Tibial nerve (tissue), 4 donors: ENCODE measurements around the gene TRABD2B. TPM values are rescaled to one million over a fixed set of nuclear protein-coding genes. Genes with fewer than 3 reads are reported as not detected.
A peak's percentile ranks its signal among the peaks of the same experiment; 100 is the strongest.

Experiments used
- DNase-seq, 2 donors: peaks; one replicate each; pipeline ENCODE4 v3.0.0-alpha.2; 2019; ENCODE audit warnings: low spot score in 2 of 2
- H3K27ac ChIP-seq, 4 donors: fragments of 200-600 bp; sonication (generic) in 3 of 4; one replicate each; pipeline ENCODE4 v1.5.1; 2017 to 2019; ENCODE audit warnings: mild to moderate bottlenecking in 1 of 4
- H3K27me3 ChIP-seq, 2 donors: fragments of 200-600 bp; sonication (generic) in 1 of 2; one replicate each; pipeline versions ENCODE4 v1.5.1 to v1.6.0; 2017 to 2019
- H3K36me3 ChIP-seq, 3 donors: fragments of 200-600 bp; sonication (generic); one replicate each; pipeline ENCODE4 v1.5.1; 2018 to 2019
- H3K4me1 ChIP-seq, 4 donors: fragments of 200-600 bp; sonication (generic) in 3 of 4; one replicate each; pipeline ENCODE4 v1.5.1; 2017 to 2019
- H3K4me3 ChIP-seq, 4 donors: fragments of 200-600 bp; sonication (generic) in 3 of 4; one replicate each; pipeline ENCODE4 v1.5.1; 2017 to 2019; ENCODE audit warnings: mild to moderate bottlenecking in 1 of 4, moderate library complexity in 1 of 4
- H3K9me3 ChIP-seq, 4 donors: fragments of 200-600 bp; sonication (generic) in 3 of 4; one replicate each; pipeline ENCODE4 v1.5.1; 2017 to 2019
- CTCF ChIP-seq, 5 experiments: fragments of 200-600 bp in 3 of 5; fragments of 450-650 bp in 2 of 5; sonication (generic) in 3 of 5; IDR thresholded peaks; one replicate each; pipeline ENCODE4 v1.5.1; 2016 to 2019; ENCODE audit warnings: antibody characterized with exemption in 5 of 5, mild to moderate bottlenecking in 3 of 5, moderate library complexity in 2 of 5
- EP300 ChIP-seq, 2 donors: sonication (generic); formaldehyde crosslinking; IDR thresholded peaks; one replicate each; pipeline ENCODE4 v1.6.1; 2017; ENCODE audit warnings: antibody characterized with exemption in 2 of 2, mild to moderate bottlenecking in 1 of 2
- POLR2A ChIP-seq, 2 donors: fragments of 450-650 bp; IDR thresholded peaks; one replicate each; pipeline ENCODE4 v1.6.1; 2017; ENCODE audit warnings: antibody characterized with exemption in 2 of 2, mild to moderate bottlenecking in 2 of 2, moderate library complexity in 2 of 2
- WGBS, 2 donors: methylation state at CpG; one replicate each; pipeline ENCODE4 v1.1.5; 2018; 5-methylcytosine and 5-hydroxymethylcytosine counted together
- total RNA-seq, 4 donors: library from RNA; depleted of rRNA; stranded (reverse); fragments of >200 nt; gene quantifications; one replicate each; pipeline ENCODE4 v1.1.0, GENCODE V29; 2016

Gene TRABD2B
- total RNA-seq, 4 donors from 2014 or later = 1.3 to 4.1 (median 2.3) TPM

GRCh38 chr1:47840393-47841190, 156.6 kb downstream of the TRABD2B start:
- 61 to 67% methylated on average over 4 of the region's 4 CpGs for WGBS, 2 donors
- peaks cover 0 to 63% (median 2%) of the 10 kb centered on the region in 4 donors for H3K4me1 ChIP-seq
- TF ChIP-seq POLR2A (IDR thresholded peaks at IDR 0.05) (no peak), EP300 (IDR thresholded peaks at IDR 0.05) (no peak), CTCF (IDR thresholded peaks at IDR 0.05) (no peak)
- no peak for DNase-seq
- H3K36me3 ChIP-seq = no peaks in the 10 kb centered on the region
- H3K27ac ChIP-seq = no peak overlapping the region
- H3K9me3 ChIP-seq = peaks cover 0 to 7% (median under 1%) of the 10 kb centered on the region in 4 donors
- H3K4me3 ChIP-seq = no peak overlapping the region
- H3K27me3 ChIP-seq = no peaks in the 10 kb centered on the region

GRCh38 chr1:47839433-47839760, 157.8 kb downstream of the TRABD2B start:
- H3K4me1 ChIP-seq = peaks cover 0 to 63% (median 2%) of the 10 kb centered on the region in 4 donors
- TF ChIP-seq EP300 (IDR thresholded peaks at IDR 0.05) (no peak), CTCF (IDR thresholded peaks at IDR 0.05) (no peak), POLR2A (IDR thresholded peaks at IDR 0.05) (no peak)
- no peaks in the 10 kb centered on the region for H3K27me3 ChIP-seq
- no peak for DNase-seq
- H3K4me3 ChIP-seq = no peak overlapping the region
- WGBS, 2 donors = 68 to 74% methylated on average over 4 of the region's 4 CpGs
- H3K9me3 ChIP-seq = peaks cover 0 to 13% (median 4%) of the 10 kb centered on the region in 4 donors
- H3K27ac ChIP-seq = no peak overlapping the region
- H3K36me3 ChIP-seq = no peaks in the 10 kb centered on the region

- Histone ChIP-seq H3K4me3 (no peak overlapping the region), H3K27me3 (no peaks in the 10 kb centered on the region), H3K9me3 (peaks cover 0 to 13% (median 4%) of the 10 kb centered on the region in 4 donors), H3K36me3 (no peaks in the 10 kb centered on the region), H3K27ac (peak overlapping the region in 2 of 4 donors; percentile 48 to 54), H3K4me1 (peaks cover 0 to 58% (median 2%) of the 10 kb centered on the region in 4 donors)
- TF ChIP-seq CTCF (IDR thresholded peaks at IDR 0.05) (no peak), EP300 (IDR thresholded peaks at IDR 0.05) (no peak), POLR2A (IDR thresholded peaks at IDR 0.05) (no peak)
- 79 to 85% methylated on average over 16 of the region's 16 CpGs for WGBS, 2 donors
- DNase-seq = no peak
These were observed 158.4 kb downstream of the TRABD2B start for GRCh38 chr1:47838562-47839432.

GRCh38 chr1:47837866-47838561, 159.2 kb downstream of the TRABD2B start:
- H3K27ac ChIP-seq = peak overlapping the region in 2 of 4 donors; percentile 48 to 54
- no peak overlapping the region for H3K4me3 ChIP-seq
- no peak for DNase-seq
- peaks cover 0 to 13% (median 4%) of the 10 kb centered on the region in 4 donors for H3K9me3 ChIP-seq
- TF ChIP-seq CTCF (IDR thresholded peaks at IDR 0.05) (no peak), EP300 (IDR thresholded peaks at IDR 0.05) (no peak), POLR2A (IDR thresholded peaks at IDR 0.05) (no peak)
- H3K27me3 ChIP-seq = no peaks in the 10 kb centered on the region
- WGBS, 2 donors = 52 to 55% methylated on average over 5 of the region's 5 CpGs
- H3K36me3 ChIP-seq = no peaks in the 10 kb centered on the region
- peaks cover 0 to 62% (median 2%) of the 10 kb centered on the region in 4 donors for H3K4me1 ChIP-seq
